Adrenal gland (tissue), 12 donors: Measurements from ENCODE around the gene GRIK1. TPM values are rescaled to one million over a fixed set of nuclear protein-coding genes. Genes with fewer than 3 reads are reported as not detected.

ENCODE experiments used
- DNase-seq, 7 donors: peaks; one replicate each; pipeline ENCODE4 v3.0.0-alpha.2; 2019 to 2020
- H3K27ac ChIP-seq, 5 donors: fragments of 200-600 bp; sonication (generic) in 4 of 5; 1 replicate in 3 of 5; 2 replicates in 2 of 5; pipeline versions ENCODE4 v1.5.1 to v1.8.0; 2016 to 2020; ENCODE audit warnings: mild to moderate bottlenecking in 1 of 5
- H3K27me3 ChIP-seq: fragments of 200-600 bp; 2 replicates; pipeline ENCODE4 v1.8.0; 2021
- H3K36me3 ChIP-seq, 2 donors: fragments of 200-600 bp; replicated peaks in 1 of 2; 1 replicate in 1 of 2; 2 replicates in 1 of 2; pipeline versions ENCODE4 v1.5.1 to v1.8.0; 2018 to 2022
- H3K4me1 ChIP-seq, 2 donors: fragments of 200-600 bp; replicated peaks in 1 of 2; 1 replicate in 1 of 2; 2 replicates in 1 of 2; pipeline versions ENCODE4 v1.5.1 to v1.8.0; 2018 to 2021
- H3K4me3 ChIP-seq, 4 donors: fragments of 200-600 bp; sonication (generic) in 3 of 4; one replicate each; pipeline ENCODE4 v1.5.1; 2016 to 2018
- H3K9me3 ChIP-seq, 3 donors: fragments of 200-600 bp; sonication (generic) in 1 of 3; replicated peaks in 1 of 3; 1 replicate in 2 of 3; 2 replicates in 1 of 3; pipeline versions ENCODE4 v1.5.1 to v1.8.0; 2016 to 2021
- POLR2A ChIP-seq, 2 donors: fragments of 450-650 bp; IDR thresholded peaks; one replicate each; pipeline ENCODE4 v1.6.1; 2017; ENCODE audit warnings: antibody characterized with exemption in 2 of 2, mild to moderate bottlenecking in 2 of 2, moderate library complexity in 1 of 2
- WGBS, 4 donors: extraction: QIAGEN DNeasy Blood & Tissue Kit in 2 of 4; methylation state at CpG; one replicate each; pipeline versions ENCODE4 v1.1.5 to v1.1.7; 2013 to 2017; 5-methylcytosine and 5-hydroxymethylcytosine counted together
- intact Hi-C, 2 donors: fragments of 100-400 bp; cut with DNase I; formaldehyde crosslinking; loops; one replicate each; pipeline versions ENCODE4 v1.14.1 to v1.15.0; 2022 to 2023
- polyA plus RNA-seq, 3 donors: library from polyadenylated mRNA; stranded (reverse); fragments of 200-250 nt in 2 of 3; fragments of 350-450 nt in 1 of 3; fragmentation: Illumina TruSeq in 1 of 3; extraction: RNeasy Lipid Tissue Mini Kit (QIAGEN cat#74804) in 1 of 3; gene quantifications; one replicate each; pipeline ENCODE4 v1.2.3, GENCODE V29; 2013 to 2014
- total RNA-seq, 9 donors: library from RNA; depleted of rRNA in 4 of 9; stranded (reverse); fragments of >200 nt in 4 of 9; fragments of 120-200 nt in 1 of 9; fragmentation: NEBNext Ultra II Directional in 1 of 9; extraction: Animal tissue kit (Norgen Biotek cat#: 25700) in 1 of 9; gene quantifications; one replicate each; pipeline versions ENCODE4 v1.1.0 to v1.2.4, GENCODE V29; 2013 to 2023
- TF ChIP-seq, protein P1 (sequence below), 6 experiments: fragments of 450-650 bp in 4 of 6; fragments of 200-600 bp in 2 of 6; sonication (generic) in 1 of 6; IDR thresholded peaks; 1 replicate in 5 of 6; 2 replicates in 1 of 6; pipeline versions ENCODE4 v1.5.1 to v1.8.0; 2016 to 2021; ENCODE audit warnings: antibody characterized with exemption in 6 of 6, mild to moderate bottlenecking in 2 of 6, moderate library complexity in 1 of 6
- donor health status: healthy with polysubstance abuse.
- donor health status: Bipolar disorder and iron deficiency.
- donor health status: DM: yes; HTN: yes; CAD: no.
- donor health status: DM: no; HTN: no; CAD: no.
- donor health status: DM: no; HTN: no; CAD: no.
- donor health status: DM: yes; HTN: yes; CAD: no.

The GRIK1 gene
- total and polyA plus RNA-seq, 12 donors, result 0.23 to 47.4 (median 8.1) TPM; not detected in 3

DNA sequence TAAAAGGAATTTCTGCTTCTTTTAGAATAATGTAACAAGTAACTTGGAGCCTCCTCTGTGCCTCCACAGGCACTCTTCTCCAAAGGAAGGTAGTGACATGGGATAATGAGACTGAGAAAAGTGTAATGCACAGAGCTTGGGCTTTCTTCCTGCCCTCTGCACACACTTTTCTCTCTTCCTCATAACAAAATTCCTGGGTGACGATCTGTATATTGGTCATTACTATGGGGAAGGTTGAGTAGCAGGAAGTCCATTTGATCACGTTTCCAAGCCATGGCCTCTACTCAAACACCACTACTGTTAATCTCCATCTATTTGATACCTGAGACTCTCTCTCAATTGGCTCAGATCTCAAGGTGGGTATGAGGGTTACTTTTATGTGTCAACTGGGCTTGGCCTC lies 113.9 kb downstream of the GRIK1 start:
- Histone ChIP-seq H3K4me1 (no peaks in the 10 kb centered on the region), H3K4me3 (no peak overlapping the region), H3K9me3 (no peaks in the 10 kb centered on the region), H3K27me3 (no peaks in the 10 kb centered on the region), H3K27ac (no peak overlapping the region), H3K36me3 (no peaks in the 10 kb centered on the region)
- no peak for DNase-seq
- intact Hi-C loops, result no loop called here
- WGBS, 4 donors, result 70 to 84% (median 82%) methylated on average over 2 of the region's 2 CpGs
- no peak for TF ChIP-seq POLR2A (IDR thresholded peaks at IDR 0.05)
- TF ChIP-seq, protein P1, sequence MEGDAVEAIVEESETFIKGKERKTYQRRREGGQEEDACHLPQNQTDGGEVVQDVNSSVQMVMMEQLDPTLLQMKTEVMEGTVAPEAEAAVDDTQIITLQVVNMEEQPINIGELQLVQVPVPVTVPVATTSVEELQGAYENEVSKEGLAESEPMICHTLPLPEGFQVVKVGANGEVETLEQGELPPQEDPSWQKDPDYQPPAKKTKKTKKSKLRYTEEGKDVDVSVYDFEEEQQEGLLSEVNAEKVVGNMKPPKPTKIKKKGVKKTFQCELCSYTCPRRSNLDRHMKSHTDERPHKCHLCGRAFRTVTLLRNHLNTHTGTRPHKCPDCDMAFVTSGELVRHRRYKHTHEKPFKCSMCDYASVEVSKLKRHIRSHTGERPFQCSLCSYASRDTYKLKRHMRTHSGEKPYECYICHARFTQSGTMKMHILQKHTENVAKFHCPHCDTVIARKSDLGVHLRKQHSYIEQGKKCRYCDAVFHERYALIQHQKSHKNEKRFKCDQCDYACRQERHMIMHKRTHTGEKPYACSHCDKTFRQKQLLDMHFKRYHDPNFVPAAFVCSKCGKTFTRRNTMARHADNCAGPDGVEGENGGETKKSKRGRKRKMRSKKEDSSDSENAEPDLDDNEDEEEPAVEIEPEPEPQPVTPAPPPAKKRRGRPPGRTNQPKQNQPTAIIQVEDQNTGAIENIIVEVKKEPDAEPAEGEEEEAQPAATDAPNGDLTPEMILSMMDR (IDR thresholded peaks at IDR 0.05), result no peak

DNA sequence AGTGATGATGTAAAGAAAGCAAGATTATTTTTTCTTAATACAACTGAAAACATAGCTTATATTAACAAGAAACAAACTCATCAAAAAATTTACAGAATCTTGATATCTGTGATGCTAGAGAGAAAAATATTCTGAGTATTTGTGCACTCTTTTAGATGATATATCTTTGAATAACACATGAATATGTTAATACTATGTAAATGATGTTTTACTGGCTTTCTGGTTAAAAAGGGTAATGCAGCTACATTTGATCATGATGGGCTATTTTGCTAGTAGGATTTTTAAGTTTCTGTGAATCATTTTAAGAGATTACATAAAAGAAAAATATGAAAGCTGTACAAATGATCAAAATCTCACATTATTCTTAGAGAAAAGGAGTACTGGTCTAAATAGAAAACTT lies 114.5 kb downstream of the GRIK1 start:
- Histone ChIP-seq H3K27me3 (no peaks in the 10 kb centered on the region), H3K4me1 (no peaks in the 10 kb centered on the region), H3K27ac (no peak overlapping the region), H3K4me3 (no peak overlapping the region), H3K36me3 (no peaks in the 10 kb centered on the region), H3K9me3 (no peaks in the 10 kb centered on the region)
- intact Hi-C loops, result no loop called here
- DNase-seq, result no peak
- TF ChIP-seq, protein P1 (IDR thresholded peaks at IDR 0.05), result no peak
- no peak for TF ChIP-seq POLR2A (IDR thresholded peaks at IDR 0.05)

DNA sequence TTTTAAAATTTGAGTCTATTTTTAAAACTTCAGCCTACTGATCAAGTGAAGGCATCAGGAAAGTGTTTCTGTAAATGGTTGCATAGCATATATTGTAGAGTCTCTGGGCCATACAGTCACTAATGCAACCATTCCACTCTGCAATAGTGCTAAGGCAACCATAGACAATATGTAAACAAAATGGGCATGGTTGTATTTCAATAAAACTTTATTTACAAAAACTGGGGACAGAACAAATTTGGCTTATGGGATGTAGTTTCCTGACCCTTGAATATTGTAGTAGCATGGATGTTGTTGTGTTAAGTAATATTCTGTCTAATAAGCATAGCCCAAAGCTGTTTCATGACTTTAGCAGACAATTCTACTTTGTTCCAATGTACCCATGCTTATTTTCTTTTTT lies 117.7 kb downstream of the GRIK1 start:
- no peaks in the 10 kb centered on the region for H3K4me1 ChIP-seq
- H3K27ac ChIP-seq, result no peak overlapping the region
- no peaks in the 10 kb centered on the region for H3K9me3 ChIP-seq
- no peak for DNase-seq
- H3K27me3 ChIP-seq, result no peaks in the 10 kb centered on the region
- H3K36me3 ChIP-seq, result no peaks in the 10 kb centered on the region
- intact Hi-C loops, result no loop called here
- TF ChIP-seq, protein P1 (IDR thresholded peaks at IDR 0.05), result no peak
- TF ChIP-seq POLR2A (IDR thresholded peaks at IDR 0.05), result no peak
- H3K4me3 ChIP-seq, result no peak overlapping the region

DNA sequence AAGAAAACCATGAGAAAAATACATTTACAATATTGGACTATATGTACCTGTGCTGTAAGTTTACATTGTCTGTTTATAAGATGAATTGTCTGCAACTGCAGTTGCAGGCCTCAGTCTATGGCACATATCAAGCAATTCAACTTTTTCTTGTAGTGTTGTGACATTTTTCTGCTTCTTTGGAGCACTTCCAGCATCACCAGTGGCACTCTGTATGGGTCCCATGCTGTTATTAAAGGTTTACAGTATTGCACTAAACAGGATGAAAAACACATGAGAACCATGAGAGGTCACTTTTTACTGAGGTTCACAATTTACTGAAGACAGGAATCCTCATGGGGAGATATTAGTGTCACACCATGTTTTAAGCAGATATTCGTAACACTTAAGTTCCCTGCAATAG lies 118.6 kb downstream of the GRIK1 start:
- Histone ChIP-seq H3K36me3 (no peaks in the 10 kb centered on the region), H3K4me3 (no peak overlapping the region), H3K27ac (no peak overlapping the region), H3K27me3 (no peaks in the 10 kb centered on the region), H3K9me3 (no peaks in the 10 kb centered on the region), H3K4me1 (no peaks in the 10 kb centered on the region)
- no peak for DNase-seq
- no peak for TF ChIP-seq POLR2A (IDR thresholded peaks at IDR 0.05)
- TF ChIP-seq, protein P1 (IDR thresholded peaks at IDR 0.05), result no peak
- intact Hi-C loops, result no loop called here
- WGBS, 4 donors, result 95 to 98% (median 97%) methylated on average over 1 of the region's 1 CpG
